GM10847 (cell line): ENCODE results near the gene EHD2.

Experiments
- POLR2A ChIP-seq: IDR thresholded peaks from 2 replicates; pipeline ENCODE4 v1.6.1; 2011; ENCODE audit not compliant: insufficient read length; ENCODE audit errors: extremely low read depth

EHD2 gene

DNA sequence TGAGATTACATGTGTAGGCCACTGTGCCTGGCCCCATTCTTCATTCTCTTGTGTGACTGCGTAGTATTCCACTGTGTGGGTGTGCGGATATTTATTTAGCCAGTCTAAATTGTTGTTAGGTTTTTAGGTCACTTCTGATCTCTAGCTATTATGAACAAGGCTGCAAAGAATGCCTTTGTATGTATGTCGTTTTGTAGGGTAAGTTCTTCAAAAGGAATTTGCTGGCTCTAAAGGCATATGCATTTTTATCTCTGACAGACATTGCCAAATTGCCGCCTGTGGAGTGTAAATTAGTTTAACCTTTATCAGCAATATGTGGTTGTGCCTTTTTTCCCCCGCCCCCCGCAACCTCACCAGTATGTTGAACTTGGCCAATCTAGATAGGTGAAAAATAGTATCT, 30.3 kb upstream of the EHD2 start:
- TF ChIP-seq POLR2A = no peak

DNA sequence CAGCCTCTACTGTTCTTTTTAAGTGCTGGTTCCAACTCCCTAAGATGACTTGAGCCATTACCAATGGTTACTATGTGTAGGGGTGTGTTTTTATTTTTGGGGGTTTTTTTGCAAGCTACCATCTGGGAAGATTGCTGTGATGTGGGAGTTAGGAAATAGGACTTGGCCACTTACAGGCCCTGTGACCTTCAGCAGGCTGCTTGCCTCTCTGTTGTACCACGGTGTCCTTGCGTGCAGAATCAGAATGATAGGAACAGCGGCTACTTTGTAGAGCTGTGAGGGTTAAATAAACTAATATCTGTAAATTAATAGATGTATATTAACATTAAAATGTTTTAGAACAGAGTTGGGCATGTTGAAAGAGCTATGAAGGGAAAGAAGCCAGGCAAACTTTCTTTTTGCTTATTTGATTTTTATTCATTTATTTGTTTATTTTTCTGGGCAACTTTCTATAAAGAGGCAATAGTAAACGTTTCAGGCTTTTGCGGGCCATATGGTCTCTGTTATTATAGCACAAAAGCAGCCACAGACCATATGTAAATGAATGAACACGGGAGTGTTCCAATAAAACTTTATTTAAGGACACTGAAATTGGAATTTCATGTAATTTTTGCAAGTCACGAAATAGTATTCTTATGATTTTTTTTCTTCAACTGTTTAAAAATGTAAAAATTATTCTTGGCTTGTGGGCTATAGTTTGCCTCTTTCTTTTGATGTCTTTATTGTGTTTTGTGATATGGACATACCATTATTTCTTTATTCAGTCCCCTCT, 26.4 kb upstream of the EHD2 start:
- no peak for TF ChIP-seq POLR2A

DNA sequence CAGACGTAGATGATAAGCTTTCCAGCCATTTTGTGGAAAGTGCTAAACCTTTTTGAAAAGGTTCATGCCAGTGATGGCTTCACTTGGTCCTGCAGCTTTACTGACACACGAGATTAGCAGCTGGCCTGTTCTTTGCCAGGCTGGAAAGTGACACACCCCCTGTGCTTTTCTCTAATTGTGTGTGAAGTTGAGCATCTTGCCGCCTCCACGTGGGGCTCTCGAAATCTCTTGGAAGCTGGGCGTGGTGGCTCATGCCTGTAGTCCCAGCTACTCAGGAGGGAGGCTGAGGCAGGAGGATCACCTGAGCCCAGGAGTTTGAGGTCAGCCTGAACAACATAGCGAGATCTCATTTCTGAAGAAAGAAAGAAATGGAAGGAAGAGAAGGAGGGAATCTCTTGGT, 25.3 kb upstream of the EHD2 start:
- no peak for TF ChIP-seq POLR2A

GRCh38 chr19:47691090-47691489, 22.1 kb upstream of the EHD2 start:
- no peak for TF ChIP-seq POLR2A

- no peak for TF ChIP-seq POLR2A
These were observed 21.4 kb upstream of the EHD2 start for GRCh38 chr19:47691782-47692181.

DNA sequence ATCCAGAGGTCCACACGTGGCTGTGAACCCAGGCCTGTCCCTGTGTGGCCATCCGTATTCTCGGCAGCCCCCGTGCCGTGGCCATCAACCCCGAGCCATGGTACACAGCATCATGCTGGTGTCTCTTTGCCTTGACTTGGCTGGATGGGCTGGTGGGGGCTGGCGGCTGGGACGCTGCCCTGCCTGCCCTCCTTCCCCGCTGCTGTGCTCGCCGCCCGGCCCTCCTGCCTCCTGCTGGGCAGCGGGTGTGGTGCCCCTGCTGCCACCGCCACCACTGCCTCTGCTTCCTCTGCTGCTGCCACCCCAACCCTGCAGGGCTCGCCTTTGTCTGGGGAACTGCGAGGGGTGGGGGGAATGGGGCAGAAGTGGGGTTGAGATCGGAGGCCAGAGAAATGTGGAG, 19.7 kb upstream of the EHD2 start:
- no peak for TF ChIP-seq POLR2A

DNA sequence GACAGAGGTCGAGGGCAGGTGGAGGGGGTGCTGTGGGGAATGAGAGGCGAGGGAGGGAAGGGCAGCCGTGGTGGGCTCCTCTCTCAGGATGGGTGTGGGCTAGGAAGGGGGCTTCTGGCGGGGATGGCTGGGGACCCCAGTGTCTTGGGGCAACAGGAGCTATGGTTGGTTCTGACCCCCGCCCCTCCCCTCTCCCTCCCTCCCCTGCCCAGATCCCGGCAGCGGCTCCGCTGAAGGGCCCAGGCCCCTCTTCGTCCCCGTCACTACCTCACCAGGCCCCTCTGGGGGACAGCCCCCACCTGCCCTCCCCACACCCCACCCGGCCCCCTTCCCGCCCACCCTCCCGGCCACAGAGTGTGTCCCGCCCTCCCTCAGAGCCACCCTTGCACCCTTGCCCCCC, 19.3 kb upstream of the EHD2 start:
- TF ChIP-seq POLR2A = no peak

GRCh38 chr19:47694466-47695273, 18.6 kb upstream of the EHD2 start:
- no peak for TF ChIP-seq POLR2A

- TF ChIP-seq POLR2A = no peak
These were observed 17.5 kb upstream of the EHD2 start for GRCh38 chr19:47695533-47696262.

- TF ChIP-seq POLR2A = no peak
These were observed 16.6 kb upstream of the EHD2 start for GRCh38 chr19:47696635-47697034.

GRCh38 chr19:47697863-47698609, 15.2 kb upstream of the EHD2 start:
- no peak for TF ChIP-seq POLR2A

- TF ChIP-seq POLR2A = no peak
These were observed 14.4 kb upstream of the EHD2 start for GRCh38 chr19:47698631-47699359.

DNA sequence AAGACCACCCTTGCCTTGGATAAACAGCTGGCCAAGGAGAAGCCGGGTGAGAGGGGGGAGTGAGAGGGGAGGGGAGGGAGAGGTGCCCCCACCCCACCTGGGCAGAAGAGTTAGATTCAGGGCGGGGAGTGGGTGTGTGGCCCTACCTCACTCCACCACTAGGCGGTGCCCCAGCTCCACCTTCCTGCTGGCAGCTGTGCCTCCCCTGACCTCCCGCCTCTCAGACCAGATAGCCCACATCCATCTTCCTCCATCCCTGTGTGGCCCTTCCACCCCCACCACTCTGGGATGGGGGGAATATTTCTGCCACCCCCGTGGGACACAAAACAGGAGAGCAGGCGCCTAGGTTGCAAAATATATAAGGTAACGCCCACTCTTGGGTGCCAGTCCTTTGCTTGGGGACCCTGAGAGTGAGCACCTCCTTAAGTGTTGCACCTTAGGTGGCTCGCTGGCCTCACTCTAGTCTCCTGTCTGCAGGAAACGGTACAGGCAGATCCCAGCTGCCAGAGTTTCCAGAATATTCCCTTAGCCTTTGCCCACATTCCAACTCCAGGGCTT, 13.8 kb upstream of the EHD2 start:
- TF ChIP-seq POLR2A = no peak
